GM19463 (cell line): Measurements from ENCODE around the gene KCNT1.
"Not testable (repeated sequence)": the region's sequence is repeated elsewhere in the genome, so short reads cannot be mapped to it uniquely, and the experiment has no call there.

Experiments
- ATAC-seq: cut with Tn5 transposase; IDR thresholded peaks from one replicate; pipeline ENCODE4 v1.9.1; 2021; ENCODE audit warnings: mild to moderate bottlenecking, moderate library complexity; ENCODE audit not compliant: unreplicated experiment

Gene KCNT1

GRCh38 chr9:135671591-135672041 is 30.4 kb upstream of the KCNT1 start:
- no peak for ATAC-seq

- ATAC-seq: not testable (repeated sequence)
Measured at GRCh38 chr9:135672786-135673185, 29.2 kb upstream of the KCNT1 start.

- no peak for ATAC-seq
Measured at GRCh38 chr9:135673941-135674340, 28.0 kb upstream of the KCNT1 start.

- ATAC-seq: no peak
Measured at GRCh38 chr9:135674977-135675376, 27.0 kb upstream of the KCNT1 start.

GRCh38 chr9:135676891-135677290 is 25.1 kb upstream of the KCNT1 start:
- no peak for ATAC-seq

GRCh38 chr9:135677641-135678168 is 24.3 kb upstream of the KCNT1 start:
- ATAC-seq: no peak

GRCh38 chr9:135678236-135679017 is 23.6 kb upstream of the KCNT1 start:
- ATAC-seq: no peak

GRCh38 chr9:135680056-135680455 is 21.9 kb upstream of the KCNT1 start:
- no peak for ATAC-seq

GRCh38 chr9:135681161-135681560 is 20.8 kb upstream of the KCNT1 start:
- no peak for ATAC-seq

GRCh38 chr9:135683401-135684034 is 18.5 kb upstream of the KCNT1 start:
- ATAC-seq: no peak

GRCh38 chr9:135684691-135685090 is 17.3 kb upstream of the KCNT1 start:
- ATAC-seq: no peak

GRCh38 chr9:135687216-135687615 is 14.8 kb upstream of the KCNT1 start:
- ATAC-seq: no peak

- ATAC-seq: no peak
Measured at GRCh38 chr9:135689011-135689410, 13.0 kb upstream of the KCNT1 start.

GRCh38 chr9:135690836-135691570 is 11.0 kb upstream of the KCNT1 start:
- ATAC-seq: no peak

GRCh38 chr9:135692410-135692809 is 9.6 kb upstream of the KCNT1 start:
- ATAC-seq: no peak

- ATAC-seq: no peak
Measured at GRCh38 chr9:135693265-135693664, 8.7 kb upstream of the KCNT1 start.

- ATAC-seq: no peak
Measured at GRCh38 chr9:135693771-135694170, 8.2 kb upstream of the KCNT1 start.

GRCh38 chr9:135694414-135694813 is 7.6 kb upstream of the KCNT1 start:
- no peak for ATAC-seq

GRCh38 chr9:135695036-135695435 is 6.9 kb upstream of the KCNT1 start:
- ATAC-seq: no peak

GRCh38 chr9:135695642-135696041 is 6.3 kb upstream of the KCNT1 start:
- ATAC-seq: no peak

GRCh38 chr9:135696446-135696845 is 5.5 kb upstream of the KCNT1 start:
- no peak for ATAC-seq
